Measurements from ENCODE around the gene CASTOR1.

Gene CASTOR1

GRCh38 chr22:30236875-30237274 is 52.4 kb downstream of the CASTOR1 start:
- no peak for DNase-seq (ENCODE audit: low read depth)
- no peak overlapping the region for H3K4me3 ChIP-seq (ENCODE audit: low read depth, low read length)

DNA sequence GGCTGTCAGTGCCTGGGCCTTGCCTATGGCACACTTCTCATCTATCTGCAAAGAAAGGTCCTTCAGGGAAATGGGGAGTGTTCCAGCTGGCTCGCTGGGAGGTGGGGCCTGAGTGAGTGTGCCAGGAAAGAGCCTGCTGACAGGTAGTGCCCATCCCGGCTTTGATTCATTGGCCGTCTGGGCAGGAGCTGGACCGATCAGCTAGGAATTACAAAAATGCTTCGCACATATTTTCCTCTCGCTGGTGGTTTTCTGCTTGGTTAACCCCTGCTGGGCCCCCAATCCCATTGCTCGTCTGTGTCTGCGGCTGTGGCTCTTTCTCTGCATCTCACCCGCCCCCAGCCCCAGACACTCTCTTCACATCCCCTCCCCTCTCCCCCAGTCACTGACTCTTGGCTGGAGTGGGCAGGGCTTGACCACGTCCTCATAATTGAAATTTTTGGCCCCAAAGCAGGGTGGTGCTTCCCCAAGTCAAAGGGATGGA is 53.6 kb downstream of the CASTOR1 start:
- peak; percentile 78 for DNase-seq (ENCODE audit: low read depth)
- no peak overlapping the region for H3K4me3 ChIP-seq (ENCODE audit: low read depth, low read length)

Measured in skeletal muscle cell (primary cell).